ENCODE measurements around the gene ETV6. TPM values are rescaled to one million over a fixed set of nuclear protein-coding genes. Genes with fewer than 3 reads are reported as not detected.

ETV6 gene
- total RNA-seq, 1 experiment from 2014 or later, result 6.1 TPM

DNA sequence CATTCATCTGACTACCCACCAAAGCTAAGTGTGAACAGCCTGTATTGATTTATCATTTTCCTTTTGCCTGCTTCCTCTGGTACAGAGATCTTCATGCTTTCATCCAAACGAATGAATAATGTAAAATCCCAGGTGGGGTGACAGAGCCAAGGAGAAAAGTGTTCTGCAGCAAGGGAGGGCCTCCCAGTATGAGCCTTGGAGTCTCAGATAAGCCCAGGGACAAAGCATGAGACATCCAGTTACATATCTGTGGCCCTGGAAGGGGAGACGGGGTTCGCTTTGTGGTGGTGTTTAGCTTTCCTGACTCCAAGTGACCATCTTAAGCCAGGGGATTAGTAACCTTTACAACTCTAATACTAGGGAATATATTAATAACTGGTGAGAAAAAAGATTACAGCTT is 177.1 kb downstream of the ETV6 start:
- no peak for DNase-seq (ENCODE audit: low spot score)

DNA sequence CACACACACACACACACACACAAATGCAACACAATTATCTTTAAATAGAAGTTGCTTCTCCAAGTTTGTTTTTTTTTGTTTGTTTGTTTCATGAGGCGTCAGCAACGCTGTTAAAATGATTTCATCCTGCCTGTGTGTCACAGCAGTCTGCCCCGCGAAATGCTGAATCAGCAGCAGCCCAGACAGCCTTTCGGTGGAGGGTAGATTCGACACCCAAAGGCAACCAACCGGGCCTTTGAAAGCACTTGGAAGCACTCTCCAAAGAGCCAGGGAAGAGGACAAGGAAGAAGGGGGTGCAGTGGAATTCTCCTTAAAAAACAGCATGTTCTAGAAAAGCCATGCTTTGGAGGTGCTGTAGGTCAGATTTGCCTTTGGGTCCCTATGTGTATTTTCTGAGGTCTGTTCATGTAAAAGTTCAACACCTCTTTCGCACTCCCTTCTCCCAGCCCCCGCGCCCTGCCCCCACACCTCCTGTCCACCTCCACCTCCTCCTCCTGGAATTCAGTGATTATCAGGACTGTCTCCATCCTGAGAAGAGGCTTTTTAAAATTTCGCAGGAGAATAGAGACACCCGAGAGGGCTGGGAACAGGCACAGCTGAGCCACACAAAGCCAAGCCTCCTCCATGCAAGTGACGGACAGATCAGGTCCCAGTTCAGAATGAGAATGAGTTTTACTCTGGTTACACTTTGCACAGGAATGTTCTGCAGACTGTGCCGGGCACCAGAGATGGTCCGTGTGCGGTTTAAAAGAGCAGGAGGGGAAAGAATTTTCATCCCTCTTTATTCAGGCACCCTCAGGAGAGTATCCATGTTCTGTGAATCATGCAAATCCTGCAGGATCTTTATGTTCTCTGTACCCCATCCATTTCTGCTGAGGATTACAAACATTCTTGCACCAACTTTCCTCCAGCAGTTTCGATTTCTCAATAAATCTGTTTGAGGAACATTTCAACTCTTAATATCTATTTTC is 177.9 kb downstream of the ETV6 start:
- no peak for DNase-seq (ENCODE audit: low spot score)

DNA sequence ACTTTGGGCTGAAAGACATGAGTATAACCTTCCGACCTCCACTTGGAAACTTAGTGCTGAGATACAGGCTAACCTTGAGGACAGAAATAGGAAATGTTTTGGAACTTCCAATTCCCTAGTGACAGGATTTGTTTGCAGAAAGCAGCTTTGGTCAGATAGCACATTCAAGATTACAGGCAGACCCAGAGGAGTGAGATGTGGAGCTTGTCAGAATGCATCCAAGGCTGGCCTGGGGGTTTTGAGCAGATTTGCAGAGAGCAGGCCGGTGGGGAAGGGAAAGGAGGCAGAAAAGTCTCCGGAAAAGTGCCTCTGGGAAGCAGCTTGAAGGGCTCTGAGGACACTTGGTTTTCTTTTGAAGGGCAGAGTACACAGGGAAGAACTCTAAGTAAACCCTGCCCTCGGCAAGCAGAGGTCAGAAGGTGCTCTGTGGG is 180.3 kb downstream of the ETV6 start:
- DNase-seq (ENCODE audit: low spot score), result no peak

DNA sequence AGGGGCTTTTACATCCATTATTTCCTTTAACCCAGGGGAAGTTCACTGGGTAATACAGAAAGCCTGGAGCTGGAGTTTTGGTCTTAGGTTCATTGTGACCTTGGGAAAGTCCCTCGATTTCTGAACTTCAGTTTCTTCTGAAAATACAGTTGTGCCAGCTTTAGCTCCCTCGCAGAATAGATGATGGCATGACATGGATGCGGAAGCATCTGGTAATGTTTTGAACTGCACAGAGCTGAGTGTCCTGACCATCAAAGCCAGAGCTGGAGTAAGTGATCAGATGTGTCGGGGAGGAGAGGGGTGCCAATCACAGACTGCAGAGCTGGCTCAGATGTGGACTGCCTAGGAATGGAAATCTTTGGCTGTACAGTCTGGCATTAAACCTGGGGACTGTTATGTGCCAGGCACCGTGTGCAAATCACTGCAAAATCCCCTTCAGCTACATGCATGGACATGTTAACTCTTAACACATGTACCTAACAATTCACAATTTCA is 180.9 kb downstream of the ETV6 start:
- no peak for DNase-seq (ENCODE audit: low spot score)

DNA sequence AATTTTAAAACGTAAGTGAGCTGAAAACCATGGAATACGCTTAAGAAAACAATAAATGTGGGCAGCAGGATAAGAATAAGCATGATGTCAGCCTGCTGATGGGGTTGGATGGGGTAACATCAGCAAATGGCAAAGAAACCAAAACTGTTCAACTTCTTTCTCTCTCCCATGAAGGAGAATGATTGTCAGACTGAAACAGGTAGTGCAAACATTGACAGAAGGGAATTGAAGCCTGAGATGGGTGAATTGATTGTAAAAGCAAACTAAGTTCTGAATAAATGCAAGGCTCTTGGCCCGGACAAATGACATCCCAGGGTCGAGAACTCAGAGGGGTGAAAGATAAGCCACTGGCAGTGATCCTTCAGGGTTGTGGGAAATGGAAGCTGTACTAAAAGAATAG is 182.6 kb downstream of the ETV6 start:
- DNase-seq (ENCODE audit: low spot score), result no peak

DNA sequence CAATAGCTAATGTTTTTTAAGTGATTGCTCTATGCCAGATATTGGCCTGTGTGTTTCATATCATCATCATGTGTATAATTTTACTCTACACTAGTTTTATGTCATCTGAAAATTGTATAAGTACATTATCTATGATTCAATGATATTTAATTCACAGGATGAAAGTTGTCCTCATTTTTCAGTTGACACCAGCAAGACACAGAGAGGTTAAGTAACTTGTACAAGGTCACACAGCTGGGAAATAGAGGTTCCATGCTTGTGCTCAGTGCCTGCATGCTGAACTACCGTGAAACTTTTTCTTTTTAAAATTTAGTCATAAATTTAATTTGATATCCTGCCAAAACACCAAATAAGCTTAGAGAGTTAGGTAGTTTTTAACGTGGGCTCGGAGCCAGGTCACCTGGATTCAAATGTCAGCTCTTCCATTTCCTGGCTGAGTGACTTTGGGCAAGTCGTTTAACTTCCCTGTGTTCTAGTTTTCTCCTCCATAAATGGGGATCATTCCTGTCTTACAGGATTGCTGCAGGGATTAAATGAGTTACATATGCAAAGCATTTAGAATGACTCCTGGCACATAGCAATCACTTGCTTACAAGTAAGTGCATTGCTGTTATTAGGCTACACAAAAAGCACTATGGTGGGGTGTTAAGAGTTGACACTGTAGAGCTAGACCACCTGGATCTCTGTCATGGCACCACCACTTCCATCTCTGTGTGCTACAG is 183.9 kb downstream of the ETV6 start:
- DNase-seq (ENCODE audit: low spot score), result no peak

DNA sequence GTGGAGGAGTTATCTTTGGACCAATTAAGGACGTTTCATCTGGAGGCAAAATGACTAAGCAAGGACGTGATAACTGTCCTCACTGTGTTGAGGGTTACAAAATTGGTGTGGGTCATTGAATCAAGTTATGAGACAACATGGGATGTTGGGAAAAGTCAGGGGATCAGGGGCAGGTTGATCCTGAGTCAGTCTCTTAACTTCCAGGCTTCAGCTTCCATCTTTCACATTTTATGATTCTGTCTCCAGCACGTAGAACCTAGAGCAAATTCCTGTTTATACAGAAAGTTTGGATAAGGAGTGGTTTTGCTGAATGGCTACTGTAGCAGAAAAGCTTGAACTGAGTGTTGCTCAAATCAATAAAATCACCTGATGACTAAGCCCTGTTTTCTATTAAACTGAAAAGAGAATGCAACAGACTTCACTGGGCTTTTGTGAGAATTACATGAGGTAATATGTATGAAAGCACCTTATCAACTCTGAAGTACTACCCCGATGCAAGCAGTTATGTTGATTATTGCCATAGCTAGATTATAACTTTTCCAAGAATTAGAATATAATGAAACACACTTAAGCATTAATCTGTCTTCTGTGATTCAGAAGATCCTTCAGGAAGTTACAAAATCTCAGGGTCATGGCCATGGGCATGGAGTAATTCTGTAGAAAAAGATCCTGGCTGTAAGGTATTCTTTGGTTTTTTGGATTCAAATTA is 184.8 kb downstream of the ETV6 start:
- DNase-seq (ENCODE audit: low spot score), result no peak

DNA sequence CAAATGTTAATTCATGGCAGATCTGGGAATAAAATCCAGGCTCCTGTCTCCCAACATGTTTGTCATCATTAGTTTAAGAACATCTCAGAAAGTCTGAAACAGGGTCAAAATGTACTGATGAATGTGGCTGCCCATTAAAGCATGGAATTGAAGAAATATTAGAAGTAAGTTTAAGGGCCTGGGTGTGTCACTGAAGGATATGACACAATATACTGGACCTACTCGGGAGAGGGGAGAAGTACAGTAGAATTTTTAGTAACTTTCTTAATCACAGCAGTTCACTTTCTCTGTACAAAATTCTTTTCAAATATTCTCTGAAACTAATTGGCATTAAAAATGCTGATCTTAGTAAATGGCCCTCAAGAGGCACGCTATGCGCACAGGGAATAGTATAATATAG is 185.5 kb downstream of the ETV6 start:
- no peak for DNase-seq (ENCODE audit: low spot score)

DNA sequence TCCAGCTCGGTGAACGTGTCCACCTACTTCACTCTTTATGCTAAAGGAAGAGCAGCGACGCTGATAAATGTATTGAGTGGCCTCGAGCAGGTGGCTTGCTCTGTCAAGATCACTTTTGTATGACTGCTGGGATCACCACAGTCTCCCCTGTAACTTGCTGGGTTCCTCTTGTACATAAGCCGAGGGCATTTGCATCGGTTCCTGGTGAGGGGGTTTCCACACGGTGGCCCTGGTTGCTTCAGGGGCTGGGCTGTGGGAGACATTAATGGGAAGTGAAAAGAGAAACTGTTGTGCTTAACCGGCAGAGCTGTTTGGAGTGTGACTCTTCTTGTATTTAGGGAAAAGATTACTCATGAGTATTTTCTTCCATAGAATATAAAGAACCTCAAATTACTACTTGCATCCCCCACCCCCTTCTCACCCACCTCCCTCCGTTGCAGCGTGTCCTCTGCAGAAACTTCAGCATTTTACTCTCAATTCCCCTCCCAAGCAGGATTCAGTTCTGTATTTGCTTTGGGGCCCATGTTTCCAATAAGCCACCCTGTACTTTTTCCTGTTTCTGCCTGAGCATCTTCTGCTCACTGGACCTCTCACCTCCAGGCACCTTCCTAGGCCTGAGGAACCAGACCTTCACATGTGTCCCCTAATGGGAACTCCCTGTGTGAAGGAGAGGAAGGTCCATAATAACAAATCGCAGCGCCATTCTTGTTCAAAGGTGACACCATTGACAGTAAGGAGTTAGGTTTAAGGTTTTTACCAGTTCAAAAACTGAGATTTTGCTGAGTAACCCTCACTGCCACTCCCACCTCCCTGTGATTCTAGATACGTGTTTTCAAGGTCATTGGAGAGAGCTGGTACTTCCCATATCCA is 187.0 kb downstream of the ETV6 start:
- no peak for DNase-seq (ENCODE audit: low spot score)

DNA sequence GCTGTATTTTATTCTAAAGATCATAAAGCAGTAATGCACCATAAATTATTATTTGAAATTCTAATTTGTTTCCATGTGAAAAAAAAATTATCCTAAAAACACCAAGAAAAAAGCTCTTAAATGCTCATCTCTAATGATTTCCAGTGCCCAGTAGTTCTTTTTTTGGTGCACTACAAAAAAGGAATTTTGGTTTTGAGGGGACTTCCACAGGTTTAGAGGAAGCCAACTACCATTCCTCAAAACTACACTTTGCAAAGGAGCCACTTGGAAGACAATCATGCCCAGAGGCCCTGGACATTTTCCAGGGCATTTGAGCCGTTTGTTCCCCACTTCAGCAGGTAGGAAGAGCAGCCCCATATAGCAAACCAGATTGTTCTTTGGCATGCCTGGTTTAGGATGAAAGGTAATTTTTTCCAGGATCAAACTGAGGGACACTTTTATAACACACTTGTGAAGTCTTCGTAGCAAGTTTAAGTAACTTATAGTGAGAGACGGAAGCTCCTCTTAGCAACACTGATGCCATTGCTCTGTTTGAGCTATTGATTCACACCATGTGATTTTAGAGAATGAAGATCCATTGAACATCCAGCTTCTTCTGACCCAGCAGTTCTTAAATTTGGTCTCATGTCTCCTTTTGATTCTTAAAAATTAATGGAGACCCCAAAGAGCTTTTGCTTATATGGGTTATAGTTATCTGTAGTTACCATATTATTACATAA is 187.9 kb downstream of the ETV6 start:
- DNase-seq (ENCODE audit: low spot score), result no peak

DNA sequence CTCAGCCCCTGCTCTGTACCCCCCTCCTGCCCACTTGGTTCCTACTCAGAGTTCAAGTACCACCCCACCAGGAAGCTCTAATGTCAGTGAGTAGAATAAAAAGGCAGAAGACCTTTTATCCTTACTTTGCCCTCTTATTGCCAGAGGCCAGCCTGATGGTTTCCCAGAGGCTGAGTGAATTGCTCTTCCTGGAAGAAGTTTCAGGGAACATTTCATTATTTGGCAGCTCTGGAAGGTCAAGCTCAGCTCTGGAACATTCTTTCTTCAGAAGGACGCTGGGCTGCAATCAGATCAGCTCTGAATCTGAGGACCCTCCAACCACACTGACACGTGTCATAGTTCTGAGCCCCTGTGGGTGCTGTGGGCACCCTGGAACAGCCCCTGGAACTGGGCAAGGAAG is 188.9 kb downstream of the ETV6 start:
- DNase-seq (ENCODE audit: low spot score), result no peak

DNA sequence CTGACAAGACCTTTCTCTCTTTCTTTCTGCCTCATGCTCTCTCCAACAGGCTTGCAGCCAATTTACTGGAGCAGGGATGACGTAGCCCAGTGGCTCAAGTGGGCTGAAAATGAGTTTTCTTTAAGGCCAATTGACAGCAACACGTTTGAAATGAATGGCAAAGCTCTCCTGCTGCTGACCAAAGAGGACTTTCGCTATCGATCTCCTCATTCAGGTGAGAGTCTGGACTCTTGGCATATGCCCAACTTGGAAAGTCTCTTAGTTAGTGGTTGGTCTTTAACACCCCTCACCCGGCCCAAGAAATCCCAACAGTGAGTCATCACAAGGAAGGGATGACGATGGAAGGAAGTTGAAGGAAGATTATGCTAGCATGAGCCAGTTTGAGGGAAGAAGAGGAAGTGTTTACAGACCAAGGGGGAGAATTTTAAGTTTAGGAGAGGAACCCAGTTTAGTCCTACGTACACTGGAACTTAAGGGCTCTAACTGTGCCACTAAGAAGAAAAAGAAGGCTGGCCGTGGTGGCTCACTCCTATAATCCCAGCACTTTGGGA is 189.7 kb downstream of the ETV6 start:
- DNase-seq (ENCODE audit: low spot score), result peak; percentile 41

DNA sequence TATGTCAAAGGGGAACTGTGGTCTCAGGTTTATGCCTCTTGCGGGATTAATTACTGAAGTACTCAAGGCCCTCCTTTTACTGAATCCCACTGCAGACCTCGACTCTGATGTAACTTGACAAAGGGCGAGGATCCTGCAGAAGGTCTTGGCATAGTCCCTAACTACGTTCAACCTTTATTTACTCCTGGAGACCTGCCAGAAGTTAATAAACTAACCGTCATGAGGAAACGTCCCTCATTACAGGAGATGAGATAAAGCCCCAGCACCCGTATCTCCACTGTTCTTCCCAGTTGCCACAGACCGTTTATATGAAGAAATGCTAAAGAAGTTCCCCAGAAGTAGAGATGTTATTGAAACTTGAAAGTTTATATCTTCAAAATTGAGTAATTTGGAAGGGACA is 190.9 kb downstream of the ETV6 start:
- no peak for DNase-seq (ENCODE audit: low spot score)

DNA sequence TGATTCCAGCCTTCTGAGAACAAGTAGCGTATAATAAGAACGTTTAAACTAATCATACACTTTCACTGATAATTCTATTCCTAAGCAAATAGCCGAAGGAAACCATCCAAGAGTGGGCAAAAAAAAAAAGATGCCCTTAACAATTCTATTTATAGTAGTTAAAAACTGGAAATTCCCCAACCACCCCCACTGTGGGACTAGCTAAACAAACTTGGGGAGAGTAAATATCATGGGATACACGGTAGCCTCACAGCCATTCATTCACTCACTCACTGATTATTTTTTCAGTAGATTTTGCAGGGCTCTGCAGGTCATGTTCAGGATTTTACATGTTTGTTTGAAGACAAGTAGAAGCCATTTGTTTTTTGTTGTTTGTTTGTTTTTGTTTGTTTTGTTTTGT is 197.0 kb downstream of the ETV6 start:
- DNase-seq (ENCODE audit: low spot score), result no peak

DNA sequence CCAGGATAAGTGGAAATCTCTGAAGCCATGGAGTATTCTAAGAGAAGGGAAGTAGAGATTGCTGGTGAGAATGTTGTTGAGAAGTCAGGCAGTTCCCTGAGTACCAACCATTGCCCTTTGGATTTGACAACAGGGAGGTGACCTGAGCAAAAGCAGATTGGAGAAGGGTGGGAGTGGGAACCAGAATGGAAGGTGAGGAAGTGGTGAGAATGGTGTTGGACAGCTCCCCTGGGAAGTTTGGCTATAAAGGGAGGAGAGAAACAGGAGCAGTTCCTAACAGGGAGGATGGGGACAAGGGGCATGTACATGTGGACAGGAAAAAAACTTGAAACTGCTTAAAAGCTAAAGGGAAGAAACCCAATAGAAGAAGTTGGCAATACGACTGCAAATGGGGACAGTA is 198.1 kb downstream of the ETV6 start:
- DNase-seq (ENCODE audit: low spot score), result no peak

DNA sequence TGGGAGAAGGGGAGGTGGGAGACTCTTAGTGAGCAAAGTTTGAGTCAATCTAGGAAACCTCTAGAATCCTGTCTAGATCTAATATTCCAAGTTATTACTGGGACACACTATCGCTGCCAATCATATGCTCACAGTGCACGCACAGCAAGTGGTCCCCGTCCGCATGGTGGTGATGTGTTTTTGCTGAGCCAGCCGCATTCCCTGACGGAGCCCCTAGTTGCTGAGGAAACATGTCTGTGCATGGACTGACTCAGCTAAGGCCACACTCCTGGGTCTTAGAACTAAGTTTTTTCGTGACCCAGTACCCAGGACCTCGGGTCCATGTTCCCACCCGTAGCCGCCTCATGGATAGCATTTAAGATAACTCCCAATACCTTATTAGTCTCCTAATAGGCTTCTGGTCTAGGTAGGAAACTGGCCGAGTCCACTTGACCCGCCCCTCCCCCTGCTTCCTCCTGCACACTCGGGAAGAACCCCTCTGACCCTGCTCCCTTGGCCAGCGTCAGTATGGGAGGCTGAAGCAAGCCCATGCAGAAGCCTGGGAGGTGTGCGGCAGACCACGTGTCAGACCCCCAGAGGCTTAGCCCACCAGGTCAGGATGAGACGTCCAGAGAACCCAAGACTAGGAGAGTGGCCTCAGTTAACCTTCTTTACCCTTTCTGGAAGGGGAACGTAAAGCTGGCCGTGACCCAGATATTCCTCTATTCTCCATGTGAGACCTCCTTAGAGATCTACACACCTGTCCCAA is 200.5 kb downstream of the ETV6 start:
- DNase-seq (ENCODE audit: low spot score), result no peak

DNA sequence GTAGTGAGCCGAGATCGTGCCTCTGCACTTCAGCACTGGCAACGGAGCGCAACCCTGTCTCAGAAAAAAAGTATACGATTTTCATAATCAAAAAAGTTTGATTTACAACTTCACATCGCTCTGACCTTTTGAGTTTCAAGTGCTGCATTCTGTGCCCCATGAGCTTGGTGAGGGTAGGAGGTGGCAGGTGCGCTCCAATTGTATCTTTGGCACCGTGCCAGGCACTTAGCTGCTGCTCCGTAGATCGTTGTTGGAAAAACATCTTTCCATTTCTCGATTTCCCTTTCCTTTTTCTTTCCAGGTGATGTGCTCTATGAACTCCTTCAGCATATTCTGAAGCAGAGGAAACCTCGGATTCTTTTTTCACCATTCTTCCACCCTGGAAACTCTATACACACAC is 203.7 kb downstream of the ETV6 start:
- no peak for DNase-seq (ENCODE audit: low spot score)

DNA sequence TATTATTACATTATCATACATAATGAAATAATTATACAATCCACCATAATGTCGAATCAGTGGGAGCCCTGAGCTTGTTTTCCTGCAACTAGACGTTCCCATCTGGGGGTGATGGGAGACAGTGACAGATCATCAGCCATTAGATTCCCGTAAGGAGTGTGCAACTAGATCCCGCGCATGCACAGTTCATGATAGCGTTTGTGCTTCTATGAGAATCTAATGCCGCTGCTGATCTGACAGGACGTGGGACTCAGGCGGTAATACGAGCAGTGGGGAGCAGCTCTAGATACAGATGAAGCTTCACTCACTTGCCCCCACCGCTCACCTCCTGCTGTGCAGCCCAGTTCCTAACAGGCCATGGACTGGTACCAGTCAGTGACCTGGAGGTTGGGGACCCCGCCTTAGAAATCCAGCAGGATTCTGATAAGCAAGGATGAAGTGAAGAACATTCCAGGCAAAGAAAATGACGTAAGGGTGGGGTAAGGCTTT is 204.6 kb downstream of the ETV6 start:
- DNase-seq (ENCODE audit: low spot score), result no peak

DNA sequence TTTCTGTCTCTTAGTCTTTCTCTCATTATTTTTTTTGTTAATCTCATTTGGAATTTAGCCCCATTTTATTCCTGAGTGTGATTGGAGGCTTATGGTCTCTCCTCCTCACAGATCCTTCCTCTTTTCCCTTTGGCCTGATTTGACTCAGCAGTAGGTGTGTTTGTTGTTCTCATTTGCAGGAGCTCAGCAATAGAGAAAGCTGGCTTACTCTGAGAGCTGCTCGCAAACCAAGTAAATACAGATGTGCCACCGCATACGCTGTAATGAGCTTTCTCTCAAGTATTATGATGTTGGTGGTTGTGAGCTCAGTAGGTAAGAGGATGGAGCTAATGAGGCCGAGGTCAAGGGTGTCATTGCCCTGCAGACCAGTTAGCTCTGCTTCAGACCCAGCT is 206.5 kb downstream of the ETV6 start:
- DNase-seq (ENCODE audit: low spot score), result no peak

All from H4 (cell line).